GM21526 (cell line): ENCODE measurements around the gene FTCDNL1.

Experiments
- ATAC-seq: cut with Tn5 transposase; IDR thresholded peaks from one replicate; pipeline ENCODE4 v1.9.1; 2021; ENCODE audit warnings: moderate library complexity; ENCODE audit not compliant: unreplicated experiment, low FRiP score

Gene FTCDNL1

DNA sequence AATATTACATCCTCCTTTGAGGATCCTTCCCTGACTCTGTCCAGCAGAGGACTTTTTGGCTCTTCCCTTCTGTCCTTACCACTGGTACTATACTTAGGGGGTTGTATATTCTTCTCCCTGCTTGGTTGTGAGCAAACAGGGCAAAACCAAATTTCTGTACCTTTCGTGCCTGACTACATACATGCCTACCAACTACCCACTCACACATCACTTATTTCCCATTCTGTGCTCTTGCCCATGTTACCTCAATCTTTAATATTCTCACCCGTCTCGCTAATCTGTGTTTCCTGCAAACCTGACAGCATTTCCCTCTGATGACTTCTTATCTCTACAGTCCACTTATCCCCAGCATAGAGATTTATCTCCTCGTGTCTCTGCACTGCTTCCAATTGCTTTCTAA, 58.6 kb downstream of the FTCDNL1 start:
- no peak for ATAC-seq

DNA sequence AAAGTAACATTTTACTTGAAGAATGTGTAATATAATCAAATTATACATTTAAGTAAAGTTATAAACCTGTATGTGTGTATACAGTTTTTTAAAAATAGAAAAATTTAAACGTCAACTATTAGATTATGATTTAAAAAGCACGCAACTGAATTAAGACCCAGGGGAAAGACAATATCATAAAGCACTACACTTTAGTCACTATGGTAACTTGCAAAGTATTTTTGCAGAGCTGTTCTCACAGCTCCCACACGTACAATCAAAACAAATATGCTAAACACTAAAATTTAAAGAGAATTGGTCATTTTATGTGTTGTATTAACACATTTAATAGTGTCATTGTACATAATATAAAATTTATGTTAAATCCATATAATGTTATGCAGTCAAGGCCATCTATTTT, 59.7 kb downstream of the FTCDNL1 start:
- ATAC-seq: no peak

DNA sequence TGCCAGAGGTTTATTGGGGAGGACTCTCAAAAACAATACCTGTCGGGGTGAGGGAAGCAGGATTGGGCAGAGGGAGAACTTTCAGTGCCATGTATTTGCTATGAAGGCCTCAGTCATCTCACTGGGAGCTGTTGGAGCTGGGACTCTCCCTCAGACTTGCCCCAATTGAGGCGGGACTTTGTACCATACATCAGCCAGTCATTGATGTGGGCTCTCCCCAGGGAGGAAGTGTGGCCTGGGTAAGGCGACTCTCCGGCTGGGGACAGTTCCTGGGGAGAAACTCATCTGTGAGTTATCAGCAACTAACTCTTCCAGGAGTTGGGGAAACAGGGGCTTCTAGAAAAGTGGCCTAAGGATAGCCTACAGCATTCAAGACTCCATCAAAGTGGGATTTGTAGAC, 66.5 kb downstream of the FTCDNL1 start:
- ATAC-seq: no peak

DNA sequence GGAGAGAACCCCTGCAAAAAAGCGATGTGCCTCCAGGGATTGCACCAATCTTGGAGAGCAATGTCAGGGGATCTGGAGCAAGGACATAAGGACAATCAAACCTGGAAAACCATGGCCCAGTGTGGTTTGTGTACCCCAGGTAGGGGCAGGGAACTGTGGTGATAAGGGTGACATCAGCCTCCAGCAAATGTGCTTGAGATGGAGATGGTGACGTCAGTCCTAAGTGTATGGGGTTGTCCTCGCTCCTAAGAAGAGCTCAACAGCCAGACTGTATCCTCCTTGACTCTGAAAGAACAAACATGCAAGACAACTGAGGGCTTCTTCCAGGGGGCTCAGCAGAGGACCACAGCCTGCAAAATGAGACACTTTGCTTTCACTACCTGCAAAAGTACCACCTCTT, 71.4 kb downstream of the FTCDNL1 start:
- ATAC-seq: no peak

DNA sequence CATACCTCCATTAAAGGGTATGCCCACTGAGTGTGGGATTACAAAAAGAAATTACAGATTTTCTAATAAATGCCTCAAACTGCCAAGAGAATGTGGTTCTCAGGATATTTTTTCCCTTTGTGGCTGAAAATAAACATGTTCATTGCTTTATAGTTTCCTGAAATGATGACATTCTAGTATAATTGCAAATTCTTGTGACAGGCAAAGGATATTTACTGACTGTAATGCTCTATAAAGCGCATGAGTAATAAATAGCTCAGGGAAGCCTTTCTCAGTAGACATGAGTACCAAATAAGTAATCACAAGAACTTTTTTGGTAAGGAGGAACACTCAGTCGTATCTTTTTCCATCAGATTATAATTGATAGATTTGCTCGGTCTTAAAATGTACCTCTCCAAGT, 72.3 kb downstream of the FTCDNL1 start:
- no peak for ATAC-seq

DNA sequence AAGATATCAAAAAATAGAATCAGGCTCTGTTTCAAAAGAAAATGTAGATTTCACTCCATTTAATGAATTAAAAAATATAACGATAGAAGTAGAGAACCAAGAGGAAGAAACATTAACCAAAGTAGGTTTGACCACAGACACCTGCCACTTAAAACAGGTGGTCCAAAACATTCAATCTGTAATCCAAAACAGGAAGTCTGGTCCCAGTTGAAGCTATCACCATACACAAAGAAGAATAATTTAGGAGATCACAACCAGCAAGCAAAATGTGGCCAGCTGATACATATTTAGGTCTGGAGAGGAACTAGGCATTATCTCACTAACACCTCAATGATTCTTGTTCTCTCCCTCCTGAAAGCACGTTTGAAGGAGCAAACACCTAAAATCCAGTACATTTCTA, 73.1 kb downstream of the FTCDNL1 start:
- ATAC-seq: no peak

DNA sequence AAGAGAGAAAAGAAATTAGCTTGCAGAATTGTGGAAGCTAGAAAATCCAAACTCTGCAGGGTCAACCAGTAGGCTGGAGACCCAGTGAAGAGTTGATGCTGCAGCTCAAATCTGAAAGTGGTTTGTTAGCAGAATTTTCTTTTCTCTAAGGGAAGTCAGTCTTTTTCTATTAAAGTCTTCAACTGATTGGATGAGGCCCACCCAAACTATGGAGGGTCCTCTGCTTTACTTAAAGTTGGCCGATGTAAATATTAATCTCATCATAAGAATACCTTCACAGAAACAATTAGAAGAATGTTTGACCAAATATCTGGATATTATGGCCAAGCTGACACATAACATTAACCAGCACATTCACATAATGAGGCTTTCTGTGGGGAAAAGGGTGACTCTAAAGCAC, 73.7 kb downstream of the FTCDNL1 start:
- ATAC-seq: no peak

DNA sequence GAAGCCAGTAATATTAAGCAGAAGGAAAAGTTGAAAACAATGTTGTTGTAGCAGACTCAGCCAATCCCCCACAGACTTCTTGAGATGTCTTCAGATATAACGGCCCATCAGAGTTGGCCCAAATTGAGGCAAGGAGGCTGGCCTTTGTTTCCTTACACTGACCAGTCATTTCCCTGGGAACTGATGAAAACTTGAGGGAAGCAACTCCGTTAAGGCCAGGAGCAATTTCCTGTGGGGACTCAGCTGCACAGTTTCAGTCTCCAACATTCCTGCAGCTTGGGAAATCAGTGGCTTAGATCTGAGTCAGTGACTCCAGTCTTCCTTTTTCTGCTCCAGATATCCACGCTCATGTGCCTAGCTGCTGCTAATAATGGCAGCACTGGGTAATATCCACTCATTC, 75.7 kb downstream of the FTCDNL1 start:
- ATAC-seq: no peak

DNA sequence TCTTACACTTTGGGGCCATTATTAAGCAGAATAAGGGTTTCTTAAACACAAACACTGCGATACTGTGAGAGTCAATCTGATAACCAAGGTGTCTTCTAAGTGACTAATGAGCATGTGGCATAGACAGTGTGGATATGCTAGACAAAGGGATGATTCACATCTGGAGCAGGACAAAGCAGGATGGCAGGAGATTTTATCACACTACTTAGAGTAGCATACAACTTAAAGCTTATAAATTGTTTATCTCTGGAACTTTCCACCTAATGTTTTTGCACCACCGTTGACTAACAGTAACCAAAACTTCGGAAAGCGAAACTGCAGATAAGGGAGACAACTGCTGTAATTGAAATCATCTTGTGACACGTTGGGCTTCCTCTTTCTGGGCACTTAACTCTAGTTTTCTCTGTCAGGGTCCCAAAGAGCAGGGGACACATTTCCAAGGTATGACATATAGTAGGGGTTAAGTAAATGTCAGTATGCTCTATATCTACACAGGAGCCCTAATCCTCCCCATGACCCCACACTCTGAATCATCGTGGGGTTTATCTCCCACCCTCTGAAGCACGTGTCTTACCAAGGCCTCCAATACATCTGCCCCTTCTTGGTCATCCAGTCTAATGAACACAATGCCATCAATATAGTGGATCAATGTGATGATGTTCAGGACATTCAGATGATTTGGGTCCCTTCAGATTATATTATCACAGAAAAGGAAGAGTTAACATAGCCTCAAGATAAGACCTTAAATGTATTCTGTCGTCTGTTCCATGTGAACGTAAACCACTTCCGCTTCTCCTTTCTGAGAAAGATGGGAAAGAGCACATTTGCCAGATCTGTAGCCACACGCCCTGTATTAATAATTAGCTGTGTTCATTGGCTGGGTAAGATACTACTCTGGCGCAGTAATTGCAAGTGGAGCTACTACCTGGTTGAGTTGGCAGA, 78.7 kb downstream of the FTCDNL1 start:
- ATAC-seq: no peak

DNA sequence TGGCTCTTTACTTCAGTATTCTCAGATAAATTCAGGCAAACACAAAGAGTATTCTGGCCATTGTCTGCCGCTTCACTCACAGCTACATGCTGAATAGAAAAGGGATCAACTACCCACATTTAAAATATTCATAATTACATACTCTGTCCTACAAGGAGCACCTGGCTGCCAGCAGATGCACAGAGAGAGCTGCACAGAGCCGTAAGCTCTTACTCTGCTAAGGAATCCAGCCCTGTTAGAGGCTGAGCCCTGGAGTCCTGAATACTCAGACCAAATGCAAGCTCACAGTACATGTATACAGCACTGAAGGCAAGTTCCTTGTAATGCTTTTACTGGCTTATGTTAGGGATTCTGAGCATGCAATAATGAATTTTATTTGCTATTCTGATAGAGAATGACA, 80.3 kb downstream of the FTCDNL1 start:
- no peak for ATAC-seq

DNA sequence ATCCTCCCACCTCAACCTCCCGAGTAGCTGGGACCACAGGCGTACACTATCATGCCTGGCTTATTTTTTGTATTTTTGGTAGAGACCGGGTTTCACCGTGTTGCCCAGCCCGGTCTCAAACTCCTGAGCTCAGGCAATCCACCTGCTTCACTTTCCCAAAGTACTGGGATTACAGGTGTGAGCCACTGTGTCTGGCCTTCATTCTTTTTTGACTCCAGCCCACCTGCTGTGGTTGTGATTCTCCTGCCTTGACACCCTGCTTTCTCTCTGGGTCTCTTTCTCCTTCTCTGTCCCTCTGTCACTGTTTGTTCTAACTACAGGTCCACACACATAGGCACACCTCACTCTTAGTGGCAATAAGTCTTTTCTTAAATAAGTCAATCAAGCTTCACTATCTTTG, 85.3 kb downstream of the FTCDNL1 start:
- no peak for ATAC-seq

DNA sequence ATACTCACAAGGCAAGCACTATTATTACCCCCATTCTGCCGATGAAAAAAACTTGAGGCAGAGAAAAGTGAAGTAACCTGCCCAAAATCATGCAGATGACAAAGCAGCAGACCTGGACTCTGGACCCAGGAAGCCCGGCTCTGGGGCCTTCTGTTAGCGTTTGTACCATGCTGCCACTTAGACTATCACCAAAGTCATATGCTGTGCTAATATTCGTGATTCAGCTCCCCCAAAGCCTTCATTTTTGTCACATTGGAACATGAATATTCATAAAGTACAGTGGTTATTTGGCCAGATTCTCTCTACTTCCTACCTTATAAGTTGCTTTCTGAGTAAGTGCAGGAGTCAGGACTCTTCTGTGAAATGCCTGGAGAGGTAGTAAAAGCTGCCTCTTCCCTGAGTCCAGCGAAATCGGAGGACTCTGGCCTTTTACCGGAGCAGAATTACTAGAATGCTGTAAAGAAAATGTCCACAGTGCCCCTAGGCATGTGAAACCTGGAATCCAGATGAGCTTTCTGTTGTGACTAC, 86.7 kb downstream of the FTCDNL1 start:
- no peak for ATAC-seq

DNA sequence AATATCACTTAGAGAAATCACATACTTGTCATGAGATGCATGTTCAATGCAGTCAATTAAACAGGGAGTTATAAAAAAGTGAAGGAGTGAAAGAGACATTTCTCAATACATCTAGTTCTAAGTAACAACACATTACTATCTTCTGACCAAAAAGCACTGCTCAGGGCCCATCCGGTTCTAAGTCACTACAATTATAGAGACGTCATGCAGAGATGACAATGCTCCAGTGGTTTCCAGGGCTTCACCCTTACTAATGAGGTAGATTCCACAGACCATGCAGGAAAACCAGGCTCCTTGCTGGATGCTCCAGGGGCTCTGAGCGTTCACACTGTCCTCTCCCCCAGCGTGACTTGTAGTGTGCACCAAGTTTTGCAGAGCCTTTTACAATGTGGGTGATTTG, 88.0 kb downstream of the FTCDNL1 start:
- no peak for ATAC-seq

DNA sequence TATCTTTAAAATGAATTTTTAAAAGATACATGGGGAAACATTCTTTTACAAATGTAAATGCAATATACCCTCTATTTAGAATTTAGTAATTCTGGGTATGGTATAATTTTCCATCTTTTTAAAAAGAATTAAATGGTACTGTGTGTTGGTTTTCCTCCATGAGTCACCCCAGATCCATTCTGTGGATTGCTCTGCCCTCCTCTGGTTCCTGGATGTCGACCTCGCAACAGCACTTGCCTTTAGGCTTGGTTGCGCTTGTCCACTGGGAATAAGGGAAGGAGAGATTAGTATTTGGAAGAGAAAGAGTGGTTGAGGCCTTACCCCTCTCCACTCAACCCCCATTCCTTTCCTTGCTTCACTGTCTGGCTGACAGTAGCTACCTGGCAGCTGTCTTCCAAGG, 90.4 kb downstream of the FTCDNL1 start:
- ATAC-seq: no peak

DNA sequence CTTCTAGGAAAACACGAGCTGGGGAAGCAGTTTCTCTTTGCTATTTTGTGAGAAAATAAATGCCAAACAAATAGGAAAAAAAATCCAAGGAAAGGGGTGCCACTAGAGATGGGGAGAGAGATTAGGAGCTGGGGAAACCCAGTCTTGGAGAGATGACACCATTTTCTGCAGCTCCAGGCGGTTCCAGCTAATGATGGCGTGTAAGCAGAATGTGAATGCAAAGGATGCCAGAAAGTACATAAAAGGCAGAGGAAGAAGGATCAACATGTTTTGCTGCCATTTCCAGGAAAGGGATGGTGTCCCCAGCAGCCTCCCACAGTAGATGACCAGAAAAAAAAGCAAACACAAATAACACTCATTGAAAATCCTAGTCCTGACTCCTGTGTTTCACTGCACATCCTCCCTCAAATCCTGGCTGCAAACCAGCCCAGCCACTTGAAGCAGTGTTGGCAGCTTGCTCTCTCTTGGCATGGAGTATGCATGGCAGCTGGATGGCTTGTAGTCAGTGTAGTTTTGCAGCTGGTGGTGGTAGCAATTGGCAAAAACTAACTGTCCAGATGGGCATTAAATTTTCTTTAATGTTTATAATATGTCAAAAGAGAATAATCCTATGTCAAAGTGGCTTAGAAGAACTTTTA, 93.6 kb downstream of the FTCDNL1 start:
- ATAC-seq: no peak

DNA sequence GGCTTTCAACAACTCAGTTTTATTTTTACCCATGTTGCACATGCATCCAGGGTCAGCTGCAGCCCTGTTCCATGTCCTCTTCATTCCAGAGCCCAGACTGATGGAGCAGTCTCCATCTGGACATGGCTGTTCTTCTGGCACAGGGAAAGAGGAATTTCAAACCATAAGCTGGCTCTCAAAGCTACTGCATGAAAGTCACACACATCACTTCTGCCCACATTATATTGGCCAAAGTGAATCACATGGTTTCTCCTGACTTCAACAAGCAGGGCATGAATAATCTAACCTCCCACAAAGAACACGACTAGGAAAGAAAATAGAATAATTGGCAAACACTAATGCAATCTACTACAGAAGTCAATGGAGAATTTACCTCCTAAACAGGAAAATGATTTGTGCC, 94.2 kb downstream of the FTCDNL1 start:
- no peak for ATAC-seq

DNA sequence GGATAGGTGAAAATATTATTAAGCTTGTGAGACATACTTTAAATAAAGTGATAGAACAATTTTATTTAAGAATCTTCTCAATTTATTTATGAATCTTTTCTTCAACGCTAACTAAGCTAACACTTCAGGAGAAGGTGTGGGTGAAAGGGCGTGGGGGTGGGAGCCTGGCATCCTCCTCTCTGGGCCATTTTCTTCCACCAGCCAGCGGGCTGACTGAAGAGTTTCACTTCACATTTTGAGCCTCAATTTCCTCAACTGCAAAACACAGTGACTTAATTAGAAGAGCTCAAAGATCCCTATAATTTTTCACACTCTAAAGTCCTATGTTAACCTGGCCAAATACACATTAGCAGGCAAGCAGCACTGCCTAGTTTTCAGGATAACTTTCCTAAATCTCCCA, 94.8 kb downstream of the FTCDNL1 start:
- no peak for ATAC-seq

DNA sequence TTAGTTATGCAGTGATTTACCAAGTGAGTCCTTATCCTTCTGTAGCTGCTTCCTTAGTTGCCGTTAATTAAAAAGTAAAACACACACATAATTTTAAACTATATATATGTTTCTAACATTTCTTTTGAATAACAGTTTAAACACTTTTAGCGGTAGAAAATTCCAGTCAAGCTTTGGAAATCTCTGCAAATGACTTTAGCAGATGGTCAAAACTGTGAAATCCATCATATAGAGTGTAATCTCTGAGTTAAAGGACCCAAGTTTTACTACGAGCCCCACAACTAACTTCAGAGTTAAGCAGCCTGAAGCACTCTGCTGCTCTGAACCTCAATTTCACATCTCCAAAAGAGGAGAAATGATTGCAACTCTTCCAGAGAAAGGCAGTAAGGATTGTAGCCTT, 96.2 kb downstream of the FTCDNL1 start:
- no peak for ATAC-seq

DNA sequence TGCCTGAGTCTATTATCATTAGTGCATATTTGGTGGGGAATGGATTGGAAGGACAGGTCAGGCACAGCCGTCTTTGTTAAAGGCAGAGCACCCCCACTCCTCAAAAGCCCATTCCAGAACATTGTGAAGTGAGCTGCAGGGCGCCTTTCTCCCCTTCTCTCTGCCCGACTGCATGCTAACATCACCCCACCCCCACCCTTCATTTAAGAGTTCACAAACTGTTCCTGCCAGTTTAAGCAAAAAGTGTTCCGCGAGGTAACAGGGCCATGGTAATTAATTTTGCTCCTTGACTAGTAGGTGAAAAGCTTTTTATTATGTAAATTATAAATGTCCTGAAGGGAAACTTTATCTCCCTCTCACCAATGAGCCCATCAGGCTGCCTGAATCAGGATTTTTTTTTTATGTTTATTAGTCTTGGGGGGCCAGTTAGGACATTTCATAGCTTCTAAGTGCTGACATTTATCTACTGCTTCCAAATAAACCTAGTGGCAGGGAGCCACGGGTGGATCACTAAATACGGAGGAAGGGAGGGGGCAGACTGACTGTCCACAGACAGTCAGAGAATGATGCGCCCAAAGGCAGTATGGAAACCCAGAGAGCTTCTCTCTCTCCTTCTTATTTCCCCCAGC, 99.4 kb downstream of the FTCDNL1 start:
- ATAC-seq: no peak

DNA sequence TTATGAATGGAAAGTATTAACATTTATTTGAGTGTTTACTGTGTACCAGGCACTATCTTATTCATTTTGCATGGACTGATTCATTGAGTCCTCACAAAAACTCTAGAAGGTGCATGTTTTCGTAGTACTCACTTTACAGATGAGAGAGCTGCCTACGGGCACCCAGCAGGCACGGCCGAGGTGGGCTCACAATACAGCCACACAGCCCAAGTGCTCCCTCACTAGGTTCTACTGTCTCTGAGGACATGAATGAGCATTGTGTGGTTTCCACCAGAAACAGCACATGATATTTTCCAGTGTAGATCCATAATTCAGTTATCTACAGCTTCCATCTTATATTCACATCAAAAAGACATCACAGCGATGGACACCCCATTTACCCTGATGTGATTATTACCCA, 101.4 kb downstream of the FTCDNL1 start:
- ATAC-seq: no peak

DNA sequence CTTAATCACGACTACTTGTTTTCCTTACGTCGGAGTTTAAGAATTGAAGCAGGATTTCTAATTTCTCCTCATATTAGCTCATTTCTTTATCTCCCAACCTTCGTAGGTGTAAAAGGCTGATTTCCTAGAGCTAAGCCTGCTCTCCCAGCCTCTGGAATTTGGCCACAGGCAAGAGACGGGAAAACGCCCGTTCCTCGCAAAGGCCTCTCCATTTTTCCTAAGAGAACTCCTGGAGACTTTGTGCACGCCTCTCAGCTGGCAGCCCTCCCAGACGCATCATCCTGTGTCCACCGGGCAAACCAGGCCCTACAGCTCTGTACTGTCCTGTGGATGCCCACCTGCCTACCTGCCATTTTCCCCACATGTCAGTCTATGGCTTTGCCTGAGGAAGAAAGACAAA, 106.3 kb downstream of the FTCDNL1 start:
- no peak for ATAC-seq
